Hematopoietic multipotent progenitor cell (in vitro differentiated cells): ENCODE measurements around the gene CLEC3A. TPM values are rescaled to one million over a fixed set of nuclear protein-coding genes. Genes with fewer than 3 reads are reported as not detected.
"Not testable (repeated sequence)": the region's sequence is repeated elsewhere in the genome, so short reads cannot be mapped to it uniquely, and the experiment has no call there.

Source experiments
- DNase-seq, 3 donors: peaks; one replicate each; pipeline ENCODE4 v3.0.0-alpha.2; 2011 to 2015; ENCODE audit warnings: low read depth in 2 of 3, low spot score in 2 of 3
- total RNA-seq: library from RNA; depleted of rRNA; stranded (reverse); fragments of >200 nt; gene quantifications from one replicate; pipeline ENCODE4 v1.2.3, GENCODE V29; 2012

CLEC3A gene, protein sequence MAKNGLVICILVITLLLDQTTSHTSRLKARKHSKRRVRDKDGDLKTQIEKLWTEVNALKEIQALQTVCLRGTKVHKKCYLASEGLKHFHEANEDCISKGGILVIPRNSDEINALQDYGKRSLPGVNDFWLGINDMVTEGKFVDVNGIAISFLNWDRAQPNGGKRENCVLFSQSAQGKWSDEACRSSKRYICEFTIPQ
- not detected for total RNA-seq

DNA sequence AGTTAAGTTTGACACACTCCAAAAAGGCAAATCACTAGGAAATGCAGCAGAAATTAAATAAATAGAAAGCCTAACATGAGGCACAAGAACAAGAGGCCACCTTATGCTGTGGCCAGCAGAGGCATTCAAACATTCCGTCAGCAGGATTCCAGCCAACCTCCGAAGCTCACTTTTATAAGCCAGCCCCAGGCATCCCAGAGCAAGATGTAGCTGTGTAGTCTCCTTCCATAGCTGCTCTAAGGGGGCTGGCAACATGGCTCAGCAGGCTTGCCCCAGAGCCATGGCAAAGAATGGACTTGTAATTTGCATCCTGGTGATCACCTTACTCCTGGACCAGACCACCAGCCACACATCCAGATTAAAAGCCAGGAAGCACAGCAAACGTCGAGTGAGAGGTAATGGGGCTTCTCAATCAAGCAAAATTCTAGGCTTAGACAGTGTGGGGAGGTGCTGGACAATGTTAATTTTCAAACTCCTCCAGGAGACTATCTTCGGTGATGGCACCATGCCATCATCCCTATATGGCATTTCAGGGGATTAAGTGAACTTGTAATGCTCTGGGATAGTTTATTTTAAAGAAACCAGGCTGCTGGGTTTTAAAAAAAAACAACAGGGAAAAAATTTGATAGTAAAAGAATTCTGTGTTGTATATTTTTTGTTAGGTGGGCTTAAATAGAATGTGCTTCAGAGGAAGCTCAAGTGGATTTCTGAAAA, at the start of gene CLEC3A:
Gene CLEC3A (plus strand): TSS at position 202 of the 714 bp plus-strand sequence. CDS start 79 bp downstream, at position 281.
- DNase-seq, result no peak

DNA sequence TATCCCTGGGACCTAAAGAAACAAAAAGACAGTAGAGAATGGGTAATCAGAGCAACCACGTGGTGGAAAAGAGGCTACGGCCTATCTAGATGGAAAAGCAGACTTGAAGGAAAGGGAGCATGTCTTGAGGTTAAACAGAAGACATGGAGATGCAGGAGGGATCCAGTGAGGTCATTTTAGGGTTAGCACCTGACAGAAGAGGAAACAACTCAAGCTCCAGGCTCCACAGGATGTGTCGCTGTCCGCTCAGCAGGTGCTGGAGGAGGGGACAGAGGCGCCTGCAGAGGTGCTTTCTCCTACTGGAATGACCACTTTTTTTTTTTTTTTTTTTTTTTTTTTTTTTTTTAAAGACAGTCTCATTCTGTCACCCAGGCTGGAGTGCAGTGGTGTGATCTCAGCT, 47.5 kb upstream of the CLEC3A start:
- peak in 1 of 3 donors; percentile 37 for DNase-seq

DNA sequence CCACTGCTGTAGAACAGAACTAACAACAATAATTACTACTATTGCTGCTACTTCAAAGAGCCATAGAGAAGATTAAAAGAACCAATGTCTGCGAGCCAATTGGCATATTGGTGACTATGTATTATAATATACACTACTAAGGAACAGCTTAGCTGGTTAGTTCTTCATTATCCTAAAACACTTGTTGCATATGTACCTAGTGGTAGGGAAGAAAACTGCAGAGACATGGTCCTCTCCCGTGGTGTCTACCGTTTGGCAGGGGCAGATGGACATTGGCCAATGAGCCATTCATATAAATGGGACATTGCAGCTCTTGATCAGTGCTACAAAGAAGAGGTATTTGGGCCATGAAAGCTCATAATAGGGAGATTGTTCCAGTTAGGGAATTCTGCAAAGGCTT, 46.4 kb upstream of the CLEC3A start:
- DNase-seq, result no peak

DNA sequence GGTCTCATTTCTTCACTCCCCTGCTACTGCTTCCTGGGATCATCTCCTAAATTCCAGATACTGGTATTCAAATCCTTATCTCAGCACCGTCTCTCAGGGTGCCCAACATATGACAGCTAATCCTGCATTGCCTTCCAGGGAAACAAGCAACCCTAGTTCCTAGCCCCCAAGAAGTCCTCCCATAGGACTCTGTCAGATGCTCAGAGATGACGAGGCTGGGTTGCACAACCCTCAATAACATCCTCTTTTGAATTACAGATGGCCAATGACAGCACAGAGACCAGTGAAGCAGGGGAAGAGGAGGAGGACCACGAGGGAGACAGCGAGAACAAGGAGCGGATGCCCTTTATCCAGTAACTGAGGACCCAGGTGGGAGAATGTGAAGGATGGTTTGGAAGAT, 45.0 kb upstream of the CLEC3A start:
- no peak for DNase-seq

DNA sequence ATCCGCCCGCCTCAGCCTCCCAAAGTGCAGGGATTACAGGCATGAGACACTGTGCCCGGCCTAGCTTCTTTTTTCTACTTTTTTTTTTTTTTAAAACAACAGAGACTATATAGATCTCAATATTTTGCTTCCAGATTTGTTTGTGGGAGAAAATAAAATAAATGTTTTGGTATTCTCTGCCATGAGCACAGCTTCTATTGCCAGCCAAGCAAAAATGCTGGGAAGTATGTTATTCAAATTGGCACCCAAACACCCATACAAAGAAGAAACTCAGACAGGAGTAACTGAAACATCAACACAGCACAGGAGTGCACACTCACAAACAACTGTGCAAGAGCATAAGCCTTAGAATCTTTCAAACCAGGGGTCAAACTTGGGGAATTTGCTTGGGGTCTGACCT, 37.2 kb upstream of the CLEC3A start:
- DNase-seq, result no peak

DNA sequence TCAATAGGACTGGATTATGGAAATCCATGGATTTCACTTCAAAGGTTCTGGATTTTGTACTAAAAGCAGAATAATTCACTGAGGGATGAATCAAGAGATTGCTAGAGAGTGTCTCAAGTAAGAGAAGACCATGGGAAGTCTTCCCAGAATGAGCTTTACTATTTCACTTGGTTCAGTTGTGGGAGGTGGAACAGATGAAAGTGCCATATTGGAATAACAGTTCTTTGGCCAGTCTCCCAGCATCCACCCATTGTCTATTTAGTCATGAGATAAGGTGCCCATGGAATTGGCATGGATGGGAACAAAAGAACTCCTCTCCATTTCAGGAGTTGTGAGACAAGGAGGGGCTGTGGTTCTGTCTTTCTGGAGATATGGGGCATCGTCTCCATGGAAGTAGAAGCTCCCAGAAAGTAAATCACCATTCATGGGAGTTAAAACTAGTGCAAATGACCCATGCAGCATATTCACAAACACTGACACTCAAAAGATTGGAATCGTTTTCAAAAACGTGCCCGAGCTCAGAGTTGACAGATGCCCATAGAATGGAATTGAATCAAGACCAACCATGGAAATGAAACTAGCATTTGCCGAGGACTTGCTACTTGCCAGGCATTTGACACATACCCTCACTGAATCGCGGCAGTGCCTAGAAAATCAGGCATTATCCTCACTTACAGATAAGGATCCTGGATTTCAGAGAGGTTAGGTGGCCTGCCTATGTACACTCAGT, 36.2 kb upstream of the CLEC3A start:
- DNase-seq, result no peak

DNA sequence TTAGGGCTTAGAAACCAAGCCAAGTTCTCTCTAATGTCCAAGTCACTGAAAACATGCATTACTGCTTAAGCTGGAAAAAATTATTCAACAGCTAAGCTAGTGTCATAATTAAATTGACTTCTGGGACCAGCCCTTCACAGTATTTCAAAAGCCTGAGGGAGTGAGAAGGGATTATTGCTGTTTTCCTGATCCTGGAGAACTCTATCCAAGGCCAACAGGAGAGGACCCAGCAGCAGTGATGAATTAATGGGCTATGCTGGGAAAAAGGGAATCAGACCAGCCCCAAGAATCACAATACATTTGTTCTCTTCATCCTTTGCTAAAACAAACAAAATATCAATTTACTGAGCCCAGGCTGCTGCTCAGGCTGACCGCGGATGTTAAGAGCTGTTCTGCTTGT, 34.5 kb upstream of the CLEC3A start:
- no peak for DNase-seq

DNA sequence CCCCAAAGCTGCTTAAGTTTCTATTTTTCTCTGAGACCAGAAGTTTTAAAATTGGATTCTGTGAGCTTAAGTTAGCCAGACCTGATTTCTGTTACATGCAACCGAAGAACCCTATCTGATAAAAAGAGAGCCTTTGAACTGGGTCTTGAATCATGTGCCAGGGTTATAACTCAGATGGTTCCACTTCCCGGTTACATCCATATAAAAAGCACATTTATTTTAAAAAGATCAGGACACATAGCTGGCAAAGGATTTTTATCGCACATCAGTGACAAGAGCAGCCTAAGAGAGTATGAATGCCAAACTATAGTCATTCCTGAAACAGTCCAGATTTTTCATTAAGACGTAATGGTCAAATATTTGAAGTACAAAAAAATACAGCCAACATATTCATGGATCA, 32.5 kb upstream of the CLEC3A start:
- DNase-seq, result no peak

DNA sequence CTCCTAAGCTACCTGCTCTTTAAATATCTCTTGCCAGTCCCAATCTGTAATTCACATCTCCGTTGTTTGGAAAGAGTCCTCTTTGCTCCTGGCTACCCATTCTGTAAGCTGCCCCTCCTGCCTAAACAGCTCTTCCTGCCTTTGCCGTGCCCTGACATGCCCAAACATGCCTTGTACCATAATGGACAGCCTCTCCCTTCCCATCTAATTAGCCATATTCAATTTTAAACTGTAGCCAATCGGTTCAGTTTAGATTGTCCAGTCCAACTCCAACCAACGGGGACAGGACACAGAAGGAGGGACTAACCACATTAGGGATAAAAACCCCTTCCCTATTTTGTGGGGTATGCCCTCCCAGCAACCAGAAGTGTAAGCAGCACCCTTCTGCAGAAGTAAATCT, 30.6 kb upstream of the CLEC3A start:
- DNase-seq, result no peak

DNA sequence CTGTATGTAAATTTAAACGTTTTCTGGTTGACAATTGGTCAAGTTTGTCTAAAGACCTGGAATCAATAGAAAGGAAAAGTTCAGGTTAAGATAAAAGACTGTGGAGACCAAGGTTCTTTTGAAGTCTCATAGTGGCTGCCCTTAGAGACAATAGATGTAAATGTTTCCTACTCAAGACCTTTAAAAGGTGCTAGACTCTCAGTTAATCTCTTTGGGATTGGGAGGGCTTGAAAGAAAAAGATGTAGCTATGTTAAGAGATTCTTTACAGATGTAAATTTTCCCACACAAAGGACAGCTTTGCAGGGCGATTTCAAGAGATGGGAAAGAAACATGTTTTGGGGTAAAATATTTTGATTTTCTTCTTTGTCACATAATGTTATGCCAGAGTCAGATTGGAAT, 30.0 kb upstream of the CLEC3A start:
- DNase-seq, result not testable (repeated sequence)

DNA sequence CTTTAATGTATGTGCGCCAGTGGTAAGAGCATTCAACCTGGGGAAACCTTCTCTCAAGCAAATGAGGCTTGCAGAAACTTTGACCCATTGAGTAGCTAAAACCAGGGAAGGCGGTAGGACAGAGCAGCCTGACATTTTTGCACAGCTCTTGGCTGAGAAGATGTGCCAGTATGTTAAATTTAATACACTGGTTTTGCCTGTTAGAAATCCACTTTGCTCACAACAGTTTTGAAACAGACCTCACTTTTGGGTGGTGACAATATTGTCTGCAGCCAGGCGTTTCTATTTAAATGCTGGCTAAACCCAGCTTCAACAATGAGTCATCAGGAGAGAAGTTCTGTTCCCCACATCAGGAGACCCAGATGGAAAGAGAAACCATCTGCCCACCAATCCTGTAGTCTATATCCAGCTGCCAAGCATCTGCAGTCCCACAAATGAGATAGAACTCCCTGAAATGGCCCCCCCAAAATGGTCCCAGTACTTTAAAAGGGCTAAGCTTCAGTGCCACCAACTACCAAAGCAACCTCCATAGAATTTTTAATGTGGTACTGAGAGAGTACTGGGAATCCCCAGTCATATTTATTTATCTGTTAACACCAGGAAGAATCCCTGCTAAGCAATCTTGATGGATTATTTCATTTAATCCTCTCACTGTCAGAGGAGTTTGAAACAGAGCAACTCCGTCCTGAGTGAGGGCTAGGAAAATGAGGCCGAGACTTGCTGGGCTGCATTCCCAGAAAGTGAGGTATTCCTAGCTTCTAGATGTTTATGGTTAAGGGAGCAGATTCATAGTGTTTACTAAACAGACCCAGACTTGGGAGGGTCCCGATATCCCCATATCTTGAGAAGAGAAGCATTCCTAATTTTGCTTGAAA, 29.0 kb upstream of the CLEC3A start:
- DNase-seq, result no peak

DNA sequence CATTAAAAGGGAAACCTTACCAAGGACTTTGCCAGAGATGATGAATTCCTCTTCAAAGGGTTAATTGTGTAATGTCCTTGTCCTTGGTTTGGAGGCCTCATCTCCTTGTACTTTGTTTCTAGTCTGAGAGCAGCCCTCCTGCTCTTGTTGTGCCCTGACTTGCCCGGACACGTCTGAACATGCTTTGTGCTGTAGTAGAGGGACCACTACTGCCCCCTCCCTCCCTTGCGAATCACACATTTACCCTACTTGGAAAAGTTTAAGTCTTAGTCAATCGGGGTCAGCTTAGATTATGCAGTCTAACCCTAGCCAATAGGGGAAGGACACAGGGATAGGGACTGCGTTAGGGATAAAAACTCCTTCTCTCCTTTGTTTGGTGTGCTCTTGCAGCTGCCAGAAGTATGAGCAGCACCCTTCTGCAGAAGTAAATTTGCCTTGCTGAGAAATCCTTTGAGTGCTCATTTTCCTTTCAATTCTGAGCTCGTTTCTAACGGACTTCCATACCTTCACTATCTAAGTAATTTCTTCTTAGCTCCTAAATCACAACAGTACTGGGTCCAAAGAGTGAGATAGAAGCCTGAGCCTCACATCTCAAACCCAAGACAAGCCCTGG, 26.4 kb upstream of the CLEC3A start:
- DNase-seq, result no peak

DNA sequence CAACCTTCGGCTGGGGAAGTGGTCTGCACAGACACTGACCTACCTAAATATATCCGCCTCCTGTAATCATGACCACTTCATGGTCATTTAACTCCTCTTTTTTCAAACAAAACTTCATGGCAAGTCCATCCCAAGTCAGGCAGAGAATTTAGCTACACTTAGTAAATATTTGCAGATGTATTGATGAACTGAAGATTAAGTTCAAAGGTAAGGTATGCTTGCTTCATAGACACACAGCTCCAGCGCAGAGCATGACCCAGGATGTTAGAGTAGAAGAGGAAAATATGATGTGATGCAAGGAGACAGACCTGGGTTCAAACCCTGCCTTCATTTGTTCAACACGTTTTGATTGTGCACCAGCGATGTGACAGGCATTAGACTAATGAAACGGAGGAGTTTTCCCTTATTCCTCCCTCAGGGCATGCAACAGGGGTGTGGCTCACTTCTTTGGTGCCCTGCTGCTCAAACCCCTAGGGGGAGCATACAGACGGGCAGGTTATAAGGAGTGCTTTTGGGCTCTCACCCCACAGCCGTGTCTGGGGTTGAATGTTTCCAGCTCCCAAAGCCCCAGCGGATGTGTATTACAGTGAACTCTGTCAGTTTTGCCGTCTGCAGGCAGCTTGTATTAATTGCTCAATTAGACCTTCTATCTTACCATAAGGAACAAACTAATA, 23.9 kb upstream of the CLEC3A start:
- no peak for DNase-seq

DNA sequence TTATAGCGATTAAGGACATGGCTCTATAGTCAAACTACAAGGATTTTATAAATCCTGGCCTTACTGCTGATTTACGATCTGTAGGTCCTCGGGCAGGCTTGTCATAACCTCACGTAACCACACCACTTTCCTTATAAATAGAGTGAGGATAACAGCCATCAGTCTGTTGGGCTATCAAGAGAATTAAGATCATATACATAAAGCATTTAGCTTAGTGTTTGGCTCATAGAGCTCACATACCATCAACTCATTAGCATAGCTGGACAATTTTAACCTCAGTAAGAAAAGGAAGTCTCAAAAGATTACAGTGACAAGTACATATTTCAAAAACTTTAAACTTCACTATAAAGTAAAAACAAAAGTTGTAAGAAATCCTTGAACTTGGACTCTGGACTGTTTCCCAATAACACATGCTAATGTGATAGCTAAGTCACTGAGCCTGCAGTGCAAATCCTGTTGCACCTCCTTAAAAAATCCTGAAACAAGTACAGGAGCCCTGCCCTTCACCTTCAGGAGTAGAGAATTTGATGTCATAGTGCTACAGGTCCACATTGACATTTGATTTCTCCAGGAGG, 20.8 kb upstream of the CLEC3A start:
- no peak for DNase-seq

DNA sequence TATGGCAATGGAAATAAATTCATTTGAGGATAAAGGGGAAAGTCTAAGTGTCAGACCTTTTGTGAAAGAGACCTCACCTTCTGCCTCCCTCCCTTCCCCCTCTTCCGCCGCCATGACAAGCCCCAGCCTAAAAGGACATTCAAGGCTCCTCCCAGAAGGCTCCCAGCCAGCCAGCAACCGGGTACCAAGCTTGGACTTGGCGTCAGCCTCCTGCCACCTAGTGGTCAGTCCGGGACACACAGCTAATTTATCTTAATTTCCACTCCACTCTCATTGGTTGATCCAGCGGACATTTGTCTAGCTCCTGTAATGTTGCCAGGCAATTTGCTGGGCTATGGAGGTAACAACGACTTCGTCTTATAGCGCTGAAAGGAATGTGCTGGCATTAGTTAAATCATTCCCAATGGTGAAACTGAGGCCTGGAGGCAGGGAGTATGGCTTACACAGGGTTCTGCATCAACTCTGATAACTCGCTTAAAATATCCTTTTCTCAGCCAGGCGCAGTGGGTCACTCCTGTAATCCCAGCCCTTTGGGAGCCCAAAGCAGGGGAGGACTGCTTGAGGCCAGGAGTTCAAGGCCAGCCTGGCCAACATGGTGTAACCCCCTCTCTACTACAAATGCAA, 19.3 kb upstream of the CLEC3A start:
- DNase-seq, result peak; percentile 14 to 86 (median 82)

DNA sequence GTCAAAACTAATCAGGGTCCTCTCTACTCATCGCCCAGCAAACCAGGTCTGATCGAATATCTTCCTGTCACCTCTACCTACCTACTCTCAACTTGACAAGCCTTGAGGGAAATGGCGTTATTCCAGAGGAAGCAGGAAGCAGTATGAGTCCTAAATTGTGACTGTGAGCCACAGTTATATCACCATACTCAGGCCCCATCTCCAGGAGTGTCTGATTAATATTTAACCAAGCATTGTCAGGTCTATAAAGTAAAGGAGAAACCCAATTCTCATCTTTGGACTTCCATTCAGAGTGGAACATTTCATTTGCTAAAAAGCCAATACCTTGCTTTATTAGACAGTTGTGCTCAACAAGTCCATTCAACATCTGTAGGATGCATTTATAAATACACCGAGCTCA, 17.8 kb upstream of the CLEC3A start:
- DNase-seq, result no peak

DNA sequence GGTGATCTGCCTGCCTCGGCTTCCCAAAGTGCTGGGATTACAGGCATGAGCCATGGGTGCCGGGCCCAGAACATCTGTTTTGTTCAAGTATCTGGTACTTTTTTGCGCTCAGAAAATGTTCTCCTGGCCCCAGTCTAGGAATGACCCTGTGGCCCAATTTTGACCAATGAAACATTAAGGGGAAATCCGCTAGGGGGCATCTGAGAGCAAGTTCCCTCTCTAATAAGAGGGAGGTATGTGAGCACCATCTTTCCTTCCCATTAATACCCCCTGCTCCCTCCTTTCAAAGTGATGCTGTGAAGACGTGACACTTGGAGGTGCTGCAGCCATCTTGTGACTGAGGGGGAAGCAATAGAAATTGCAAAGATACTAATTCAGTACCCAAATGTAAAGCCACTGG, 16.5 kb upstream of the CLEC3A start:
- DNase-seq, result no peak

DNA sequence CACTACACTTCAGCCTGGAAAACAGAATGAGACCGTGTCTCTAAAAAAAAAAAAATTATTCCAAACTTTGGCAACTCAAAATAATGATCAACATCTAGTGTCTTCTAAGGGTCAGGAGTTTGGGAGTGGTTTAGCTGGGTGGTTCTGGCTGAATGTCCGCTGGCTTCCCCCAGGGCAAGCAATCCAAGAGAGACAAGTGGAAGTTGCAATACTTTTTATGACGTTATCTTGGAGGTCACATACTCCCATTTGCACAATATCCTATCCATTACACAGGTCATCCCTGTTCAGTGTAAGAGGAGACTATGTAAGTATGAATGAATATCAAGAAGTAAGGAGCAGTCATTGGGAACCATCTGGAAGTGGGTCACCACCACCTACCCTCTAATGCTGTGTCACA, 15.2 kb upstream of the CLEC3A start:
- no peak for DNase-seq

DNA sequence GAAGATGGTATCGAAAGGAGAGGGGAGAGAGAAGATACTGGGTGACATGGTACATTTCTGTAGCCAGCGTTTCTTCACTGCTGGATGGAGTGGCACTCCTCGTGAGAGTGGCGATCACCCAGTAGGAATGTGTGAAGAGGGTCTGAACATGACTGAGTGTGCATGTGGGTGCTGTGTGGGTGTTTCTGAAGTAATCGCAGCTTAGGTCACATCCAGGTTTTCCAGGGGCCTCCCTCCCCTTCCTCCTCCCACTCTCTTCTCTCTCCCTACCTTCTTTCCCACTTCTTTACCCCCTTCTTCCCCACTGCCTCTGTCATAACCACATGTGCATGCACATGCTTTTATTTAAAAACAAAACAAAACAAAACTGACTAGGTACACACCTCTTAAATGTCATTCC, 1.8 kb downstream of the CLEC3A start:
- no peak for DNase-seq
